Measurements from ENCODE around the gene MRPL17.

MRPL17 gene

DNA sequence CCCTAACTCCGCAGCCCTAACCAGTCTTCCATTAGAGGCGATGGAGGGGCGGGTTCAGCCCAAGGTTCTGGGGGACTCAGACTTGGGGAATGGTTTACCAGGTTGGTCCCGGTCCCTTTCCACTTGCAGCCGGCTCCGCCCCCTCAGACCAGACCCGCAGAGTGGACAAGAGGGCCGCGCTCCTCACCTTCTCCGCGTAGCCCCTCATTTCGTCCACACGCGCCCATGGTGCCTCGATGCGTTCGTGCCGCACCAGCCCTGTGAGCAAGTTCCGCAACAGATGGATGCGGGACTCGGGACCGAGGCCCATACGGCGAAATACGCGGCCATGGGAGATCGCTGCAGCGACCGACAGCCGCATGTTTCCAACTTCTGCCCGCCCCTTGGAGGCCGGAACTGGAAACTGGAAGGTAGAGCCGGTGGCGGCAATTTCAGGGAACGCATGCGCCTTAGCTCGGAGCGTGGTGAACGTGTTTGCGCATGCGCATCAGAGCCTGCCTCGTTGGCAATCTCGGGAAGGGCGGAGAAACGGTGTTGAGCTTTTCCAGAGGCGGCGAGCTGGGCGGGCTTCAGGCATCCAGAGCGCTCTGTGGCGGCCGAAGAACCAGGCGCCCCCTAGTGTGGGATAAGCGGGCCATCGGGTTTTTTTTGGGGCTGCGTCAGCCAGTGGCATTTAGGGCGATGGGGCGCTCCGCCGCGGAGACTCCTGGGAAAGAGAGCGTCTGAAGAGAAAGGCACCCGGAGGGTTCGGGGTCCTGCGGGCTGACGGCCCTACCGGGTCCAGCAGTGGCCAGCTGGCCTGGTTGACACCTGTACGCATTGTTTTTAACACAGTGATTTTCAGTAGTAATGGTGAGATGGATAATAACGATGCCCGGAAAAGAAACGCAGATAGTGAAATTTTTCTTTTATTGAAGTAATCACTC is at the start of gene MRPL17:
MRPL17 (minus strand) TSS at position 405 of the 926 bp plus-strand sequence; CDS start at position 361, 44 bp downstream.
- TF ChIP-seq, protein P1, sequence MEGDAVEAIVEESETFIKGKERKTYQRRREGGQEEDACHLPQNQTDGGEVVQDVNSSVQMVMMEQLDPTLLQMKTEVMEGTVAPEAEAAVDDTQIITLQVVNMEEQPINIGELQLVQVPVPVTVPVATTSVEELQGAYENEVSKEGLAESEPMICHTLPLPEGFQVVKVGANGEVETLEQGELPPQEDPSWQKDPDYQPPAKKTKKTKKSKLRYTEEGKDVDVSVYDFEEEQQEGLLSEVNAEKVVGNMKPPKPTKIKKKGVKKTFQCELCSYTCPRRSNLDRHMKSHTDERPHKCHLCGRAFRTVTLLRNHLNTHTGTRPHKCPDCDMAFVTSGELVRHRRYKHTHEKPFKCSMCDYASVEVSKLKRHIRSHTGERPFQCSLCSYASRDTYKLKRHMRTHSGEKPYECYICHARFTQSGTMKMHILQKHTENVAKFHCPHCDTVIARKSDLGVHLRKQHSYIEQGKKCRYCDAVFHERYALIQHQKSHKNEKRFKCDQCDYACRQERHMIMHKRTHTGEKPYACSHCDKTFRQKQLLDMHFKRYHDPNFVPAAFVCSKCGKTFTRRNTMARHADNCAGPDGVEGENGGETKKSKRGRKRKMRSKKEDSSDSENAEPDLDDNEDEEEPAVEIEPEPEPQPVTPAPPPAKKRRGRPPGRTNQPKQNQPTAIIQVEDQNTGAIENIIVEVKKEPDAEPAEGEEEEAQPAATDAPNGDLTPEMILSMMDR (IDR thresholded peaks at IDR 0.05; ENCODE audit: low read depth, low read length), result peak; percentile 93
- DNase-seq (ENCODE audit: extremely low read depth, low read depth), result peak; percentile 98

DNA sequence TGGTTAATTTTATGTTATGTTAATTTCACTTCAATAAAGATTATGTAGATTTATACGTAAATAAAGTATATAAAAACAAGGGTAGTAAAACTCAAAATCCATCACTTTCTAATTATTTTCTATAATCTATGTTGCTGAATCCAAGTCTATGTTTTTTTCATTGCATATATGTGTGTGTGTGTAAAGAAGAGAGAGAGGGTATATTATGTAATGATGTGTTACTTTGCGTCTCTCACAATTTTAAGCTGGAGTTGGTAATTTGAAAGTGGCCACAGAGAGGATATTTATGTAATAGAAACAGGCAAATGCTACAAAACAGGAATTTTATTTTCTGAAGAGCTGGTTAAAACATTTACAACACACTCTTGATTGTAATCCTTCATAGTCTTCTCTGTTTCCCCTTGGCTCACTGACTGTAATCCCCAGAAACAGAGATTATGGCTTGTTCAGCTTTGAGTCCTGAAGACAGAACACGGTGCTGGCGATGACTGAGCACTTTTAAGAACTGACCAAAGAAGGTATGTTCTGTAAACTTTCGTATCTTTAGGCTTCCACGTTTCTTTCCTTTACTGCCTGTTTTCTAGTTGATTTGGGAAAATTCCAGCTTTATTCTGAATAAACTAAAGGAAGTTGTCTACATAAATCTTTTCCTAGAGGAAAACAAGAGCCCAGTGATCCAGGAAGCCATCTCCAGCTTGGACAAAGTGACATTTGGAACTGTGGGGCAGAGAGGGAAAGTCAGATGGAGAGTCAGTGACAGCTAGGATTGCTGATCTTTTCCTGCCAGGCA is 45.0 kb upstream of the MRPL17 start:
- TF ChIP-seq, protein P1 (IDR thresholded peaks at IDR 0.05; ENCODE audit: low read depth, low read length), result no peak
- DNase-seq (ENCODE audit: extremely low read depth, low read depth), result no peak

DNA sequence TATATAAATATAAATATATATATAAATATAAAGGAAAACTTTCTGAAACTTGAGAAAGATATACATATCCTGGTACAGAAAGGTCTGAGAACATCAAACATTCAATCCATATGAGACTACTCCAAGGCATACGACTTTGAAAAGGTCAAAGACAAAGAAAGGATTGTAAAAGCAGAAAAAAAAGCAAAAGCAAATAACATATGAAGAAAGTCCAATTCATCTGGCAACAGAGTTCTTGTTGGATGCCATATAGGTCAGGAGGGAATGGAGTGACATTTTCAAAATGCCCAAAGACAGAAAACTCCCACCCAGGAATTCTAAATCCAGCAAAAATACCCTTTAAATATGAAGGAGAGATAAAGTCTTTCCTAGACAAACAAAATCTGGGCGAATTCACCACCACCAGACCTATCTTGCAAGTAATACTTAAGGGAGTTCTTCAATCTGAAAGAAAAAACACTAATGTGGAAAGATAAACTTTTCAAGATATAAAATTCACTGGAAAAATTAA is 42.3 kb upstream of the MRPL17 start:
- TF ChIP-seq, protein P1 (IDR thresholded peaks at IDR 0.05; ENCODE audit: low read depth, low read length), result no peak
- DNase-seq (ENCODE audit: extremely low read depth, low read depth), result no peak

DNA sequence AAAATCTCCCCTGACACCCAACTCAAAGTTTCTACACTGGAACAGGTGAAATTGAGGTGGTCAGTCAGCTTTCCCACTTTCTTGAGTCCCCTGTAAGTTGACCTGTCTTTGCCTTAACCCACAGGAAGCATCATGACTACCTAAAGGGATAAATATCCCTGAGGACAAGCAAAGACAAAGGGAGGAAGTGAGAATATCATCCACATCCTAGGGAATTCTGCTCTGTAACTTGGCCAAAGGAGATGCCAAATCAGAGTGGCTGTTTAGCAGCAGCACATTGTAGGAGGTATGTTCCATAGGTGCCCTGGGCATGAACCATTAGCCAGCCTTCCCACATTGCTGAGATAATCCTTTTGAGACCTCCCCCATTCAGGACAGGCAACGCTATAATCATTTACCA is 40.9 kb upstream of the MRPL17 start:
- no peak for DNase-seq (ENCODE audit: extremely low read depth, low read depth)
- TF ChIP-seq, protein P1 (IDR thresholded peaks at IDR 0.05; ENCODE audit: low read depth, low read length), result no peak

- TF ChIP-seq, protein P1 (IDR thresholded peaks at IDR 0.05; ENCODE audit: low read depth, low read length), result no peak
- no peak for DNase-seq (ENCODE audit: extremely low read depth, low read depth)
These were observed 38.2 kb upstream of the MRPL17 start for GRCh38 chr11:6721343-6721742.

DNA sequence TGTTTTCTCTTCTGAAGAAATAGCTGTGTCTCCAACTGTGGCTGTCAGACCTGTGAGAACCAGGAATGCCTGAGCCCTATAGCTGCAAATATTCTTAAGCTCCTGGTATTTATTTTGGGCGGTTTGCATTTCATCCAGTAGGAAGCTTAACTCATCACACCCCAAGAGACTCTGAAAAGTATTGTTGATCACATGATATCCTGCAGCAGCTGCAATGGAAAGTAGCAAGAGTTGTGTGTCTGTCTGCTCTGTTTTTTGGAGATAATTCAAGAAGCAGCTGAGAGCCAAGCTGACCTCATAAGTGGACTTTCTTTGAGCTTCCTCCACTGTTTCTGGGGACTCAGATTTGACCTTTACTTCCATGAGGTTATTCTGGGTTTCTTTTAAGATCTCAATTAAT is 36.4 kb upstream of the MRPL17 start:
- TF ChIP-seq, protein P1 (IDR thresholded peaks at IDR 0.05; ENCODE audit: low read depth, low read length), result no peak
- DNase-seq (ENCODE audit: extremely low read depth, low read depth), result no peak

Measured in AG09319 (cell line).